Kidney tubule cell (primary cell): ENCODE measurements around the gene VARS2.
"Not testable (repeated sequence)": the region's sequence is repeated elsewhere in the genome, so short reads cannot be mapped to it uniquely, and the experiment has no call there.

ENCODE experiments used
- DNase-seq: peaks from one replicate; pipeline ENCODE4 v3.0.0-alpha.2; 2018; ENCODE audit warnings: low spot score

The VARS2 gene

GRCh38 chr6:30898750-30899360 is 15.2 kb upstream of the VARS2 start:
- DNase-seq = no peak

DNA sequence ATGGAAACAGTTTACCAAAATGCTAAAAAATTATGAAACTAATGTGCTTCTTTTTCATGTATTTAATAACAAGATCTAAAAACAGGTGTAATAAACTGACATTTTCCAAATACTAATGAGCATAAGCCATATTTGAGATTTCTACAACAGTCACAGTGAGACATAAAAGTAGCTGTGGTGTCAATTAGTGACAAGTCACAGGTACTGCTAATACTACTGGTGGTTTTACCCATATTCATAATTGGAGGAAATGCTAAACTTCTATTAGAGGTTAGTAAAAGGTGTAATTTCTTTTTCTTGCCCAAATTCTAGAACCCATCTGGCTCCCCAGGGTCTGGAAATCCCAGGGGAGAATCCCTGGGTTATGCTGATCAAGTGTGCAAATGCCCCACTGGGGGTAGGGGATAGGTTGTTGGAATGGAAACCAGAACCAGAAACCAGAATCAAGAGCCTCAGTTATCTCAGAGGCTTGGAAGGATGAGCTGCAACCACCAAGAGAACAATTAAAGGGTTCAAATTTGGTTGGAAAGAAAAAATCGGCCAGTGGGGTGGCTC is 13.1 kb upstream of the VARS2 start:
- DNase-seq = no peak

- no peak for DNase-seq
Measured at GRCh38 chr6:30901436-30901835, 12.6 kb upstream of the VARS2 start.

- not testable (repeated sequence) for DNase-seq
Measured at GRCh38 chr6:30902196-30902595, 11.8 kb upstream of the VARS2 start.

- DNase-seq = peak; percentile 57
Measured at GRCh38 chr6:30902709-30903108, 11.3 kb upstream of the VARS2 start.

DNA sequence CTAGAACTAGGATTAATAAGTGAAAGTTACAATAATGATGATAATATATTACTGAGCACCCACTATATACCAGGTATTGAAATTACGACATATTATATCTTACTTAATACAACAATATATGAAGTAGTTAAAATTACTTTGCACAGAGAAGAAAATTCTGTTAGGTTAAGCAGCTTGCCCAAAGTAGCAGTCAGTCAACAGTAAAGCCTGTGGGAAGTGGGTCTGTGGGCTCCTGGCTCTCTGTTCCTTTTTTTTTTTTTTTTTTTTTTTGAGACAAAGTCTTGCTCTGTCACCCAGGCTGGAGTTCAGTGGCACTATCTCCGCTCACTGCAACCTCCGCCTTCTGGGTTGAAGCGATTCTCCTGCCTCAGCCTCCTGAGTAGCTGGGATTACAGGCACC is 10.8 kb upstream of the VARS2 start:
- DNase-seq = no peak

DNA sequence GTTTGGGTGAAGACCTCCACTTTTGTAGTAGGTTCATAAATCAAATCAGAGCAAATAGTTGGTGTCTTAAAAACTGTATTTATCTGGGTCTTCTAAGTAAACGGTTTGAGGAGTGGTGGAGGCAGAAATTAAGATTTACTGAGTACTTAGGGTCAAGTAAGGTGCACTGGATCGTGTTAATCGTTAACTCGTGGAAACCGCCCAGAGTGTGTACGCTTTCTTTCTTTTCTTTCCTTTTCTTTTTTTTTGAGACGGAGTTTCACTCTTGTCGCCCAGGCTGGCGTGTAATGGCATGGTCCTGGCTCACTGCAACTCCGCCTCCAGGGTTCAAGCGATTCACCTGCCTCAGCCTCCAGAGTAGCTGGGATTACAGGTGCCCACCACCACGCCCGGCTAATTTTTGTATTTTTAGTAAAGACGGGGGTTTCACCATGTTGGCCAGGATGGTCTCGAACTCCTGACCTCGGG is 6.7 kb upstream of the VARS2 start:
- peak; percentile 43 for DNase-seq

GRCh38 chr6:30907758-30908591 is 6.1 kb upstream of the VARS2 start, which contains the start of gene GTF2H4:
GTF2H4 (plus strand) TSS chr6:30908207.
- peak; percentile 99 for DNase-seq

DNA sequence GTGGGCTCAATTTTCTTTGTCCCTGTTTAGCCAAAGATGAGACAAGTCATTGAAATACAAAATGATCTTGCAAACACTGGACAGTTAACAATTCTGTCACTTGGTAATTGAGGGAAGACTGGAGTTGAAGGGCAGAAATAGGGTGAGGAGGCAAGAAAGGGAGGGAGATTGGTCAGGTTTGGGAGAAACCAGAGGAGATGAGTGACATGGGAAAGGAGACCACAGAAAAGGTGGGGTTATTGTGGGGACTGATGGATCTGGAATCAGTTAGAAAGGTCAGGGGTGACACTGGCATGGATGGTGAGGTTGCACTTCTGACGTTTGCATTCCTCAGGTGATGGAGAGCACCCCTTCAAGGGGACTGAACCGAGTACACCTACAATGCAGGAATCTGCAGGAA is 5.3 kb upstream of the VARS2 start:
- no peak for DNase-seq

DNA sequence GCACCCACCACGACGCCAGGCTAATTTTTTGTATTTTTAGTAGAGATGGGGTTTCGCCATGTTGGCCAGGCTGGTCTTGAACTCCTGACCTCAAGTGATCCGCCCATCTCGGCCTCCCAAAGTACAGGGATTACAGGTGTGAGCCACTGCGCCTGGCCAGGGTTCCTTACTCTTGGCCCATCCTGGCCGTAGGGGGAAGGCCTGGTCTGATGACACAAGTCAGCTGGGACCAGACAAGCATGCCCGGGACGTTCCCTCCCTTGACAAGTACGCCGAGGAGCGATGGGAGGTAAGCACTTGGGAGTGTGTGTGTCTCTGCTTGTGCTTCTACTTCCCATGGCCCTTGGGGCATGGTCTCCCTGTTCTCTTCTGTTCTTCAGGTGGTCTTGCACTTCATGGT is 3.6 kb upstream of the VARS2 start:
- not testable (repeated sequence) for DNase-seq

DNA sequence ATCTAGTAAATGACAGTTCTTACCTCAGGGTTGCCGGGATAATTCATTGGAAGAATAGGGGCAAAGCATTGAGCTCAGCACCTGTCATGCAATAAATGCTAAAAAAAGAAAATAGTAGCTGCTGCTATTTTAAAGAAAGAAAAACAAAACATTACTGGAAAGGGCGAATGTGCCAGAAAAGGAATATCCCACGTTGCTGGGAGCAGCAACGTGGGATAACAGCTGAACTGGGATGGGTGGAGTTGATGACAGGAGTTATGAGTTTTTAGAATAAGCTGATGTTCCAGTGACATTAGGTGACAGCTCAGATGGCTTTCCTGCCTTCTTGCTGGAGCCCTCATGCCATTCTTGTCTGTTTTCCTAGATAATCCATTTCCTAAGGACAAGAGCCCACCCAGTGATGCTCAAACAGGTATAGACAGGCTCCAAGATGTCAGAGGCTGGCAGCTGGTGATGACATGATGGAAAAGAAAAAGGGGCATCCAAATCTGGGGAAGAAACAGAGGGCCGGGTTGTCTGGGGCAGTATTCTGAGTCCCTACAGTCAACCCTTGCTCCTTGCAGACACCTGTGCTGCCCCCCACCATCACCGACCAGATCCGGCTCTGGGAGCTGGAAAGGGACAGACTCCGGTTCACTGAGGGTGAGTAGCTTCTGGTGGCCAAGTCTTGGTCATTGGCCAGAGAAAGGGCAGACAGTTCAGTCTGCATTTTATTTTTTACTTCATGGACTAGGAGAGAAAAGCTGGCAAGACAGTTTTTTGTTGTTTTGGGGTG is 1.1 kb upstream of the VARS2 start:
- no peak for DNase-seq

GRCh38 chr6:30913721-30914075 is 340 bp upstream of the VARS2 start:
- no peak for DNase-seq

GRCh38 chr6:30914854-30915590 is 984 bp downstream of the VARS2 start:
- peak; percentile 25 for DNase-seq

DNA sequence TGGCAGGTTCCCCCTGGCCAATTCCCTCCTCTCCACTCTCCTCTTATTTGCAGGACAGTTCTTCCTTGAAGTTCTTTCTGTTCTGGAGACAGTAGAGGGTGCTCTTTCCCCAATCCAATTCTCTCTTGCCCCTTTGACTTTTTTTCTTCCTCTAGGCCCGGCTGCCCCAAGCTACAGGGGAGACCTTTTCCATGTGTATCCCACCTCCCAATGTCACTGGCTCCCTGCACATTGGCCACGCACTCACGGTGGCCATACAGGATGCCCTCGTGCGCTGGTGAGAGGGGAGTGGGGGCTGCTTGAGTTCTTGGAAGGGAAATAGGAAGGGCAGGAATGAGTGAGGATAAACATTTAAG is 1.5 kb downstream of the VARS2 start:
- DNase-seq = peak; percentile 83

DNA sequence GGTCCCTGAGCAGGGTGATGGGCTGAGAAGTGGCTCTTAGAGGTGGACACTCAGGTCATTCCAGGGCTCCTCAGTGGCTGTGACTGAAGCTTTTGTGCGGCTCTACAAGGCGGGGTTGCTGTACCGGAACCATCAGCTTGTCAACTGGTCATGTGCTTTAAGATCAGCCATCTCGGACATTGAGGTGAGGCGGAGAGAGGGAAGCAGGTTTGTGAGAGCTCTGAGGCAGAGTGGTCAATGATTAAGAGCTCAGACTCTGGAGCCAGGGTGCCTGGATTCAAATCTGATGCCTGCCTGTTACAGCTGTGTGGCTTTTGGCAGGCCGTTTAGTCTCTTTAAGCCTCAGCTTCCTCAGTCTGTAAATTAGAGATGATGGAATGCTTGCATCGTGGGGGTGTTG is 3.0 kb downstream of the VARS2 start:
- DNase-seq = peak; percentile 84

DNA sequence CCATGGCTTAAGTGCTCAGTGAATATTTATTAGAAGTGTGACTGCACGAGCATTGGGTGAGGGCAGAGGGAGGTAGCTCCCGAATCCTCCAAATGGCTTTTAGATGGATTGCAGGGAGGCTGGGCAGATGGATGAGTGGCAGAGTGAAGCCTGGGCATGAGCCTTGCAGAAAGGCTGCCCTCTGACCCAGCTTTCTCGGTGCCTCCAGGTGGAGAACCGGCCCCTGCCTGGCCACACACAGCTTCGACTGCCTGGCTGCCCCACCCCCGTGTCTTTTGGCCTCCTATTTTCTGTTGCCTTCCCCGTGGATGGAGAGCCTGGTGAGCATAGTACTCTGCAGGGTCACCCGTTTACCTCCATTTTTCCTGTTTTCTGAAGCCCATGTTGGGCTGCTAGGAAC is 3.4 kb downstream of the VARS2 start:
- no peak for DNase-seq

GRCh38 chr6:30918670-30919069 is 4.6 kb downstream of the VARS2 start:
- no peak for DNase-seq

GRCh38 chr6:30922447-30922852 is 8.4 kb downstream of the VARS2 start:
- peak; percentile 89 for DNase-seq

GRCh38 chr6:30924040-30924627 is 10.1 kb downstream of the VARS2 start:
- DNase-seq = not testable (repeated sequence)

DNA sequence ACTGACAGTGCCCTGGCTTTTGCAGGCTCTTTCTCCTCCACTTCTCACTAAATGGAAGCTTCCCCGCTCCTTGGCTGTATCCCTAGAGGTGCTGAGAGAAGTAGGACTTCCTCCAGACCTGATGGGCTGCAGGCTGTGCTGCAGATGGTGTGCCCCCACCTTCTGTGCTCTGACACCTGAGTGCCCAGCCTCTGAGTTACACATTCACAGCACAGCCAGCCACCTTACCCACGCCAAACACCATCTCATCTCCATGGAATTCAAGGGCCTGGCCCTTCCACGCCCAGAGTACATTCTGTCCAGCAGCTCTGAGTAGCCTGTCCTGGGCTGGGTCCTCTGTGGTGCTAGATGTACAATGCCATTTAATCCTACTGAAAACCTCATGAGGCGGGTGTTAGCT is 12.6 kb downstream of the VARS2 start:
- DNase-seq = peak; percentile 93

DNA sequence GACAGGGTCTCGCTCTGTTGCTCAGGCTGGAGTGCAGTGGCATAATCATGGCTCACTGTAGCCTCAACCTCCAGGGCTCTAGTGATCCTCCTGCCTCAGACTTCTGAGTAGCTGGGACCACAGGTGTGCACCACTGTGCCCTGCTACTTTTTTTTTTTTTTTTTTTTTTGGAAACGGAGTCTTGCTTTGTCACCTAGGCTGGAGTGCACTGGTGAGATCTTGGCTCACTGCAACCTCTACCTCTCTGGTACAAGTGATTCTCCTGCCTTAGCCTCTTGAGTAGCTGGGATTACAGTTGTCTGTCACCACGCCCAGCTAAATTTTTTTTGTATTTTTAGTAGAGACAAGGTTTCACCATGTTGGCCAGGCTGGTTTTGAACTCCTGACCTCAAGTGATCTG is 13.0 kb downstream of the VARS2 start:
- not testable (repeated sequence) for DNase-seq
